DND-41 (cell line): ENCODE results near the gene LYRM7.

Experiments used
- CTCF ChIP-seq: IDR thresholded peaks from 2 replicates; pipeline ENCODE4 v1.5.1; 2012; ENCODE audit warnings: borderline replicate concordance, low read length, moderate library complexity, mild to moderate bottlenecking; ENCODE audit not compliant: poor library complexity, severe bottlenecking; ENCODE audit errors: extremely low read depth
- EZH2 ChIP-seq: IDR thresholded peaks from 3 replicates; pipeline ENCODE4 v1.6.1; 2012; ENCODE audit warnings: borderline replicate concordance, low read depth, mild to moderate bottlenecking, moderate library complexity, low read length, inconsistent platforms; ENCODE audit not compliant: severe bottlenecking

DNA sequence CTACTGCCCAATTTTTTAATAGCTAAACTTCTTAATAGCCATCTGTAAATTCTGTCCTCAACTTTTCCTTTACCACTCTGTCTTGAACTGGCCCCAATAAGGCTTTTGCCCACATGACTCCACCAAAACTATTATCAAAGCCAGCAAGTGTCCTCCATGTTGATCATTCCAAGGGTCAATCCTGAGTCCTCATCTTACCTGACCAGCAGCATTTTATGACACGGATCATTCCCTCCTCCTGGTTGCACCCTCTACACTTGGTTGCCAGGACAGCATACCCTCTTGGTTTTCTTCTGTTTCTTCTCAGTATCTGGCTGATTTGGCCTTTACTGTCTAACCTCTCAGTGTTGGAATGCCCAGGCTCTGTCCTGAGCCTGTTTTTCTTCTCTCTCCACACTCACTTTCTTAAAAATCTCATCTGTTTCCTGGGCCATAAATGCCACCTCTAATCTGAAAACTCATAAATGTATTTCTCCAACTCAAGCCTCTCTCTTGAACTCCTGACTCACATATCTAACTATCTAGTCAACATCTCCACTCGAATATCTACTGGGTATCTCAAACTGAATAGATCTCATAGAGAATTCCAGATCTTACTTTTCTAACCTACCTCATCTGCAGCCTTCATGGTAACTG lies 53.1 kb downstream of the LYRM7 start:
- TF ChIP-seq CTCF (no peak), EZH2 (no peak)
